Measurements from ENCODE around the gene SHMT1.
A peak's percentile ranks its signal among the peaks of the same experiment; 100 is the strongest.
"Not testable (repeated sequence)": the region's sequence is repeated elsewhere in the genome, so short reads cannot be mapped to it uniquely, and the experiment has no call there.

The SHMT1 gene

GRCh38 chr17:18378205-18378505, 14.8 kb upstream of the SHMT1 start:
- no peak for DNase-seq

- DNase-seq, result peak; percentile 75 to 91 (median 86)
Observed at GRCh38 chr17:18377437-18378204, 14.3 kb upstream of the SHMT1 start, which contains the start of gene EVPLL. Gene EVPLL (plus strand): TSS chr17:18377778. CDS start chr17:18380938, 3,160 bp downstream.

GRCh38 chr17:18374216-18374615, 10.9 kb upstream of the SHMT1 start:
- no peak for DNase-seq

GRCh38 chr17:18373181-18373580, 9.8 kb upstream of the SHMT1 start:
- DNase-seq, result not testable (repeated sequence)

GRCh38 chr17:18371455-18371854, 8.1 kb upstream of the SHMT1 start:
- no peak for DNase-seq

GRCh38 chr17:18370761-18371160, 7.4 kb upstream of the SHMT1 start:
- DNase-seq, result no peak

- no peak for DNase-seq
Observed at GRCh38 chr17:18368946-18369345, 5.6 kb upstream of the SHMT1 start.

GRCh38 chr17:18364166-18364565, 816 bp upstream of the SHMT1 start:
- DNase-seq, result no peak

- peak; percentile 12 to 38 (median 16) for DNase-seq
Observed at GRCh38 chr17:18362698-18363100, 651 bp downstream of the SHMT1 start.

- no peak for DNase-seq
Observed at GRCh38 chr17:18361837-18362697, 1.3 kb downstream of the SHMT1 start.

GRCh38 chr17:18360518-18360917, 2.8 kb downstream of the SHMT1 start:
- DNase-seq, result no peak

GRCh38 chr17:18356624-18357023, 6.7 kb downstream of the SHMT1 start:
- DNase-seq, result peak; percentile 64 to 92 (median 86)

- DNase-seq, result no peak
Observed at GRCh38 chr17:18353541-18353940, 9.8 kb downstream of the SHMT1 start.

GRCh38 chr17:18344021-18344420, 19.3 kb downstream of the SHMT1 start:
- DNase-seq, result no peak

GRCh38 chr17:18339933-18340332, 23.4 kb downstream of the SHMT1 start:
- no peak for DNase-seq

- not testable (repeated sequence) for DNase-seq
Observed at GRCh38 chr17:18338158-18338557, 25.2 kb downstream of the SHMT1 start.

- no peak for DNase-seq
Observed at GRCh38 chr17:18332909-18333489, 30.4 kb downstream of the SHMT1 start.

GRCh38 chr17:18331879-18332278, 31.5 kb downstream of the SHMT1 start:
- no peak for DNase-seq

GRCh38 chr17:18328643-18329204, 34.6 kb downstream of the SHMT1 start:
- no peak for DNase-seq

- no peak for DNase-seq
Observed at GRCh38 chr17:18327556-18327955, 35.8 kb downstream of the SHMT1 start.

GRCh38 chr17:18327093-18327492, 36.3 kb downstream of the SHMT1 start:
- no peak for DNase-seq

- DNase-seq, result no peak
Observed at GRCh38 chr17:18326572-18326971, 36.8 kb downstream of the SHMT1 start.

- no peak for DNase-seq
Observed at GRCh38 chr17:18326039-18326438, 37.3 kb downstream of the SHMT1 start.

All from suppressor macrophage (primary cell).